ENCODE results near the gene TBC1D1. TPM values are rescaled to one million over a fixed set of nuclear protein-coding genes. Genes with fewer than 3 reads are reported as not detected.

TBC1D1 gene
- total RNA-seq, 4 donors from 2014 or later, result 206 to 258 (median 221) TPM

- no peak for DNase-seq (ENCODE audit: extremely low spot score)
- Histone ChIP-seq H3K4me3 (no peak overlapping the region), H3K27me3 (no peaks in the 10 kb centered on the region), H3K27ac (replicated peaks in 1 of 4) (no peak overlapping the region), H3K36me3 (peaks cover 34 to 81% (median 75%) of the 10 kb centered on the region in 4 donors), H3K4me1 (peaks cover 1 to 18% (median 16%) of the 10 kb centered on the region in 4 donors), H3K9me3 (no peaks in the 10 kb centered on the region)
- no peak for TF ChIP-seq CTCF (IDR thresholded peaks at IDR 0.05)
- intact Hi-C loops (cut with DNase I), result no loop called here
- WGBS, result 92% methylated on average over 17 of the region's 17 CpGs
Measured at GRCh38 chr4:38137080-38137479, 246.2 kb downstream of the TBC1D1 start.

GRCh38 chr4:38138363-38138762 is 247.5 kb downstream of the TBC1D1 start:
- Histone ChIP-seq H3K4me3 (no peak overlapping the region), H3K9me3 (no peaks in the 10 kb centered on the region), H3K27me3 (no peaks in the 10 kb centered on the region), H3K27ac (replicated peaks in 1 of 4) (no peak overlapping the region), H3K4me1 (peaks cover 0 to 7% (median 3%) of the 10 kb centered on the region in 4 donors), H3K36me3 (peaks cover 34 to 74% (median 71%) of the 10 kb centered on the region in 4 donors)
- no peak for DNase-seq (ENCODE audit: extremely low spot score)
- no peak for TF ChIP-seq CTCF (IDR thresholded peaks at IDR 0.05)
- TF ChIP-seq EP300 (IDR thresholded peaks at IDR 0.05), result no peak
- no peak for TF ChIP-seq POLR2A (IDR thresholded peaks at IDR 0.05; ENCODE audit: low read depth)
- TF ChIP-seq POLR2AphosphoS5 (IDR thresholded peaks at IDR 0.05), result no peak
- intact Hi-C loops (cut with DNase I), result no loop called here
- 95% methylated on average over 4 of the region's 4 CpGs for WGBS

- TF ChIP-seq POLR2A (IDR thresholded peaks at IDR 0.05; ENCODE audit: low read depth), result no peak
- TF ChIP-seq POLR2AphosphoS5 (IDR thresholded peaks at IDR 0.05), result no peak
- no peak for TF ChIP-seq EP300 (IDR thresholded peaks at IDR 0.05)
- TF ChIP-seq CTCF (IDR thresholded peaks at IDR 0.05), result no peak
- 97% methylated on average over 4 of the region's 4 CpGs for WGBS
- DNase-seq (ENCODE audit: extremely low spot score), result no peak
- H3K27me3 ChIP-seq, result no peaks in the 10 kb centered on the region
- H3K36me3 ChIP-seq, result peaks cover 31 to 67% (median 63%) of the 10 kb centered on the region in 4 donors
- no peak overlapping the region for H3K4me3 ChIP-seq
- no peaks in the 10 kb centered on the region for H3K9me3 ChIP-seq
- intact Hi-C loops (cut with DNase I), result no loop called here
- no peak overlapping the region for H3K27ac ChIP-seq (replicated peaks in 1 of 4)
- H3K4me1 ChIP-seq, result peaks cover 0 to 8% (median 1%) of the 10 kb centered on the region in 4 donors
Measured at GRCh38 chr4:38139187-38139586, 248.3 kb downstream of the TBC1D1 start.

- intact Hi-C loops (cut with DNase I), result no loop called here
- no peak overlapping the region for H3K4me3 ChIP-seq
- peaks cover 25 to 52% (median 48%) of the 10 kb centered on the region in 4 donors for H3K36me3 ChIP-seq
- H3K9me3 ChIP-seq, result no peaks in the 10 kb centered on the region
- H3K27me3 ChIP-seq, result no peaks in the 10 kb centered on the region
- H3K27ac ChIP-seq (replicated peaks in 1 of 4), result no peak overlapping the region
- DNase-seq (ENCODE audit: extremely low spot score), result no peak
- TF ChIP-seq POLR2A (IDR thresholded peaks at IDR 0.05; ENCODE audit: low read depth), result no peak
- no peak for TF ChIP-seq EP300 (IDR thresholded peaks at IDR 0.05)
- WGBS, result 94% methylated on average over 1 of the region's 1 CpG
- H3K4me1 ChIP-seq, result peaks cover 0 to 18% (median 6%) of the 10 kb centered on the region in 4 donors
Measured at GRCh38 chr4:38140643-38141203, 249.8 kb downstream of the TBC1D1 start.

- no peak overlapping the region for H3K4me3 ChIP-seq
- H3K4me1 ChIP-seq, result peaks cover 0 to 18% (median 7%) of the 10 kb centered on the region in 4 donors
- H3K36me3 ChIP-seq, result peaks cover 22 to 39% (median 37%) of the 10 kb centered on the region in 4 donors
- H3K9me3 ChIP-seq, result no peaks in the 10 kb centered on the region
- DNase-seq (ENCODE audit: extremely low spot score), result no peak
- intact Hi-C loops (cut with DNase I), result no loop called here
- H3K27me3 ChIP-seq, result no peaks in the 10 kb centered on the region
- WGBS, result 85% methylated on average over 8 of the region's 8 CpGs
- TF ChIP-seq POLR2AphosphoS5 (IDR thresholded peaks at IDR 0.05) (peak in 1 of 2 donors; percentile 34), CTCF (IDR thresholded peaks at IDR 0.05) (no peak)
- H3K27ac ChIP-seq (replicated peaks in 1 of 4), result peak overlapping the region in 3 of 4 donors; percentile 0 to 43 (median 3)
Measured at GRCh38 chr4:38141808-38142500, 251.1 kb downstream of the TBC1D1 start.

Data from esophagus muscularis mucosa (tissue), 4 donors.